HG03064 (cell line): Measurements from ENCODE around the gene SOX12.
"Not testable (repeated sequence)": the region's sequence is repeated elsewhere in the genome, so short reads cannot be mapped to it uniquely, and the experiment has no call there.

Source experiments
- ATAC-seq: cut with Tn5 transposase; IDR thresholded peaks from one replicate; pipeline ENCODE4 v1.9.1; 2021; ENCODE audit warnings: low read depth; ENCODE audit not compliant: unreplicated experiment

The SOX12 gene

DNA sequence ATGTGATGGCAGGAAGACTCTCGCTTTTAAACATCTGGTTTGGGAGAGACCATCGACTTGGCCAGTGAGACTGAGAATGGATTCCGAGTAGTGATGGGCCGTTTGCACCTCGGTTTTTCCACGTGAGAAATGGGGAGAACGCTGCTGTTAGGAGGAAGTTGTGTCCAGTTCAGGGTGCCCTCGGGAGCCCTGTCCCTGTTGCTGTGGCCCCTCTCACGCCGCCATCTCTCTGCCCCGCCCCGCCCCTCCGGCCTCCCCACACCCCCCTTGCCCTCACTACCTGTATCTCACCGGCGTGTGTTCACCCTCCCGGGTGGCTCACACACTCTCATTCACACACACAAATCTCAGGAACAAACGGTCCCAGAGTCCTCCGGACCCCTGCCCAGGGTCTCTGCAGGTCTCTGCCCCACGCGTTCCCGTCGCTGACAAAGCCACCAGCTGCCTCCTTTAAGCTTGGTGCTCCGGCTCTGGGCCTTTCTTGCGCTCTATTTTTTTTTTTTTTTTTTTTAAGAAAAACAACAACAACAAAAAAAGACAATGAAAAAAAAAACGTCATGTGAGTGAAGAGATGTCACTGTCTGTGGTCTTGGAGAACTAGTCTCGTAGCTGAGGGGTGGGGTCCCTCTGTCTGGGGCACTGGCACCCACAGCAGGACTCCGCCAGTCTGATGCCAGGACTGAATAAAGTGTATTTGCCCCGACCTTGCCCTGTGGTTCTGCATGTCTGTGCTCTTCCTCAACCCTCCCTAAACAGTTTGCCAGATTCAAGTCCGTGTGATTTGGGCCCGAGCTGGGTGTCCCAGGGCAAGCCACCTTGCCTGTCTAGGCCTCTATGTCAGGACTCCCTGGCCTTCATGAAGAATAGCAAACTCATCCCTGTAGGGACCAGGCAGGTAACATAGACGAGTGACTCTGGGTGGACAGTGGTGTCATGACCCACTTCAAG lies 2.9 kb downstream of the SOX12 start:
- ATAC-seq: no peak

DNA sequence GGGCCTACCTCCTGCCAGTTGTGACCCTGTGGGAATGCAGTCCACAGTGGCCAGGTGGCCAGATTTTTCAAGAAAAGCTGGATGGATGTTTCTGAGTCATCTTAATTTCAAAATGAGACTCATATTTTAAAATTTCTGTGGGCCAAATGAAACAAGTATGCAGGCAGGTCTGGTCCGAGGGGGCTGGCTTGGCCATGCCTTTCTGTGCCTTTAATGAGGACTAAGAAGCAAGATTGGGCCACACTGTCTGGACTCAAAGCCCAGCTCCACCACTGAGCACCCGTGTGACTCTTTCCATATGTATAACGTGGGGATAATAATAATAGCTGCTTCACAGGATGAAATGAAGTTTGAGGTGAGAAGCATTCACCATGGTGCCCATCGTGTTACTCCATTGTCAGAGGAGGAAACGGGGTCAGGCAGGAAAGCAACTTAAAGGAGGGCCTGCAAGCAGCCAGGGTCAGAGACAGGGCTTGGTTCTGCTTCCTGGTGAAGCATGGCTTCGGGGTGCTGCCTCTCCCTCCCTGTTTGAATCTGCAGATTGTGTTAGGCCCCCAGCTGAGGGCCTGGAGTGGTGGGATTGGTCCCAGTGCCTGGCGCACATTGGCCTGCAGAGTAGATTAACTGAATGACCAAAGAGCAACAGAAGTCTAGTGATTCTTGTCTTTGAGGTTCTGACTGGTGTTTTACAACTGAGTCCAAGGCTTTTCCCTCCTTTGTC lies 3.8 kb downstream of the SOX12 start:
- no peak for ATAC-seq

DNA sequence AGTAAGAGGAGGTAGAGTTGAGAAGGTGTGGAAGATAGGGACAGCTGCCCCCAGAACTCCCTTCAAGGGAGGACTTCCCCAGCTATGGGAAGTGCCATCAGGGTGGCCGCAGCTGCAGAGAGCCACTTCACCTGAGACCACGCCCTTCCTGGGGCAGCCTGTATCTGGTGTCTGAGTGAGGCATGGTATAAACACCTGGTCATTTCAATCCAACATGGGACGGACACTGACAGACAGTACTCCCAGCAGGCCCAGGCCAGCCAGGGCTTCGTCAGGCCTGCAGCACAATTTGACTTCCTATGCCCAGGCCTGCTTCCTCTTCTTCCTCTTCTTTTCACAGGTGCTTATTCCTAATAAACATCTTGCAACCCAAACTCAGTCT lies 4.5 kb downstream of the SOX12 start:
- ATAC-seq: no peak

- ATAC-seq: no peak
Measured at GRCh38 chr20:330233-331149, 5.1 kb downstream of the SOX12 start.

GRCh38 chr20:334578-334977 lies 9.2 kb downstream of the SOX12 start:
- no peak for ATAC-seq

DNA sequence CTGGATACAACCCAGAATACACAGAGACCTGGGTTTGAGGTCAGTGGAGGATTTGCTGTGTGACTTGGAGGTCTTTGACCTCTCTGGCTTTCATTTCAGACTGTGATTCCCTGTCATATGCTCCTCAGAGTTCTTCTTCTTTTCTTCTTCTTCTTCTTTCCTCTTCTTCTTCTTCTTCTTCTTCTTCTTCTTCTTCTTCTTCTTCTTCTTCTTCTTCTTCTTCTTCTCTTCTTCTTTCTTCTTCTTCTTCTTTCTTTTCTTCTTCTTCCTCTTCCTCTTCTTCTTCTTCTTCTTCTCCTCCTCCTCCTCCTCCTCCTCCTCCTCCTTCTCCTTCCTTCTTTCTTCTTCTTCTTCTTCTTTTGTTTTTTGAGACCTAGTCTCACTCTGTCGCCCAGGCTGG lies 10.7 kb downstream of the SOX12 start:
- ATAC-seq: not testable (repeated sequence)

DNA sequence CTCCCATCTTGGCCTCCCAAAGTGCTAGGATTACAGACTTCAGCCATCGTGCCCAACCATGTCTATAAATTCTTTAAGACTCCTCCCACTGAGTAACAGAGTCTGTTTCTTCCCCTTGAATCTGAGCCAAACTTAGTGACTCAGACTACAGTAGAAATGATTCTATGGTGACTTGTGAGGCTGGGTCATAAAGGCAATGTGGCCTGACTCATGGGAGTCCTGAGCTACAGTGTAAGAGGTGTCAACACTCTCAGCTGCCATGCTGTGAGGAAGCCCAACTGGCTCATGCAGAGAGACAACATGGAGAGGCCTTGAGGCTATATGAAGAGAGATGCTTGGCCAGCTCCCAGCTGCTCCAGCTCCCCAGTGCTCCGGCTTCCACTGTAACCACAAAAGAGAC lies 16.3 kb downstream of the SOX12 start:
- ATAC-seq: no peak

GRCh38 chr20:343107-343506 lies 17.8 kb downstream of the SOX12 start:
- no peak for ATAC-seq

DNA sequence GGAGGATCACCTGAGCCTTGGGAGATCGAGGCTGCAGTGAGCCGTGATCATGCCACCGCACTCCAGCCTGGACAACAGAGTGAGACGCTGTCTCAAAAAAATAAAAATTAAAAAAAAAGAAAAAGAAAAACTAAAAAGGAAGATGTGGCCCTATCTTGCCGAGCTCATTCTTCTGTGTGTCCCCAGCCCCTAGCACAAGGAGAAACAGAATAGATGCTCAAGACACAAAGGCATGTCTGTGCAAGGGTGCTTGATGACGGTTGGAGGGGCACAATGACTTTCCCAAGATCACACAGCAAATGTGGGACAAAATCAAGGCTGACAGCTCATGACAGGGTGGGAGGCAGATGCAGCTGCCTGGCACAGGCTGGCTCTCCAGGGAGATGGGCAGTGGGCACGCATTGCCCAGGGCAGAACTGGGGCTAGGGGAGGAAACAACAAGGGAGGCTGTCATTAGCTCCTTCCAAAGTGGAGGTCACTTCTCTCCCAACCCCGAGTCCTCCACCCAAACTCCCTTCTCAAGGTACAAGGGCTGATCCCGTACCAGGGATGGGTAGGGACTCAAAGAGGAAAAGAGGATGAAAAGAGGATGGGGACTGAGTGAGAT lies 20.8 kb downstream of the SOX12 start:
- no peak for ATAC-seq

- ATAC-seq: no peak
Measured at GRCh38 chr20:346640-347316, 21.4 kb downstream of the SOX12 start, which contains the start of gene NRSN2. Gene NRSN2, plus strand, starts transcription at chr20:347111. Its CDS starts 2,533 bp downstream, at chr20:349644.

- ATAC-seq: no peak
Measured at GRCh38 chr20:347317-347639, 21.9 kb downstream of the SOX12 start.

GRCh38 chr20:347640-348484 lies 22.5 kb downstream of the SOX12 start:
- peak; percentile 71 for ATAC-seq

- ATAC-seq: no peak
Measured at GRCh38 chr20:348972-349841, 23.9 kb downstream of the SOX12 start.

- no peak for ATAC-seq
Measured at GRCh38 chr20:353166-353565, 27.8 kb downstream of the SOX12 start.

GRCh38 chr20:354298-354977 lies 29.1 kb downstream of the SOX12 start:
- ATAC-seq: no peak

DNA sequence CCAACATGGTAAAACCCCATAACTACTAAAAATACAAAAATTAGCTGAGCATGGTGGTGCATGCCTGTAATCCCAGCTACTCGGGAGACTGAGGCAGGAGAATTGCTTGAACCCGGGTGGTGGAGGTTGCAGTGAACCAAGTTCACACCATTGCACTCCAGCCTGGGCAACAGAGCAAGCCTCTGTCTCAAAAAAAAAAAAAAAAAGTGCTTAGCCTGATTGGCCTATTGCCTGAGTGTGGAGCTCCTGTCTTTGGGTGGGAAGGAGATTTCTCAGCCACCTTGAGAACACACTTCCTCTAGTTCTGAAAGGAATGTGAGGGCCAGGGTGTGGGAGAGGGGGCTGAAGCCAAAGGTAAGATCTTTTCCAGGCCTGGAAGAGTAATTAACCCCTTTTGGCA lies 30.8 kb downstream of the SOX12 start:
- ATAC-seq: not testable (repeated sequence)

GRCh38 chr20:356745-357144 lies 31.4 kb downstream of the SOX12 start:
- ATAC-seq: no peak
